Peyer's patch (tissue), 4 donors: ENCODE results near the gene PPFIBP1.

ENCODE experiments used
- POLR2A ChIP-seq, 2 donors: fragments of 450-650 bp; IDR thresholded peaks; one replicate each; pipeline ENCODE4 v1.5.1; 2017; ENCODE audit warnings: antibody characterized with exemption in 2 of 2, mild to moderate bottlenecking in 2 of 2, moderate library complexity in 2 of 2
- TF ChIP-seq, protein P1 (sequence below), 6 experiments: fragments of 450-650 bp in 4 of 6; fragments of 200-600 bp in 2 of 6; sonication (generic) in 1 of 6; IDR thresholded peaks; one replicate each; pipeline ENCODE4 v1.5.1; 2017 to 2019; ENCODE audit warnings: antibody characterized with exemption in 6 of 6, mild to moderate bottlenecking in 3 of 6, moderate library complexity in 1 of 6

DNA sequence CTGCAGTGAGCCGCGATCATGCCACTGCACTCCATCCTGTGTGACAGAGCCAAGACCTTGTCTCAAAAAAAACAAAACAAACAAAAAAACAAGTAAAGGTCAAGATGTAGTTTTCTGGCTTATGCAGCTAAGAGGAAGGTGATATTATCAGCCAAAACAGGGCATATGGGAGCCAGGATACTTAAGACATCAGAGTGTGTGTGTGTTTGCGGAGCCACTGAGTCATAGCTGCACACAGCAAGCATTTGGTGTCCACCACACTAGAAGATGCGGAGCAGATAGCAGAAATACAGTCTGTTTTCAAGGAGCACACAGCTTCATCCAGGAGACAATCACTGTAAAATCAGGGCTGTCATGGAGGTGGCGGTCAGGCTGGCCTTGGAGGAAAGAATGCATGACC, 99.6 kb downstream of the PPFIBP1 start:
- TF ChIP-seq, protein P1, sequence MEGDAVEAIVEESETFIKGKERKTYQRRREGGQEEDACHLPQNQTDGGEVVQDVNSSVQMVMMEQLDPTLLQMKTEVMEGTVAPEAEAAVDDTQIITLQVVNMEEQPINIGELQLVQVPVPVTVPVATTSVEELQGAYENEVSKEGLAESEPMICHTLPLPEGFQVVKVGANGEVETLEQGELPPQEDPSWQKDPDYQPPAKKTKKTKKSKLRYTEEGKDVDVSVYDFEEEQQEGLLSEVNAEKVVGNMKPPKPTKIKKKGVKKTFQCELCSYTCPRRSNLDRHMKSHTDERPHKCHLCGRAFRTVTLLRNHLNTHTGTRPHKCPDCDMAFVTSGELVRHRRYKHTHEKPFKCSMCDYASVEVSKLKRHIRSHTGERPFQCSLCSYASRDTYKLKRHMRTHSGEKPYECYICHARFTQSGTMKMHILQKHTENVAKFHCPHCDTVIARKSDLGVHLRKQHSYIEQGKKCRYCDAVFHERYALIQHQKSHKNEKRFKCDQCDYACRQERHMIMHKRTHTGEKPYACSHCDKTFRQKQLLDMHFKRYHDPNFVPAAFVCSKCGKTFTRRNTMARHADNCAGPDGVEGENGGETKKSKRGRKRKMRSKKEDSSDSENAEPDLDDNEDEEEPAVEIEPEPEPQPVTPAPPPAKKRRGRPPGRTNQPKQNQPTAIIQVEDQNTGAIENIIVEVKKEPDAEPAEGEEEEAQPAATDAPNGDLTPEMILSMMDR (IDR thresholded peaks at IDR 0.05) = no peak
- no peak for TF ChIP-seq POLR2A (IDR thresholded peaks at IDR 0.05)
